MM.1S (cell line): ENCODE measurements around the gene SPACA7.

Experiments
- EZH2 ChIP-seq: fragments of 300-600 bp; sonication (generic); optimal IDR thresholded peaks from 2 replicates; pipeline ENCODE3; 2017; ENCODE audit warnings: low read depth, mild to moderate bottlenecking, antibody characterized with exemption, low read length, mixed read lengths
- TF ChIP-seq, protein P1 (sequence below): fragments of 300-600 bp; sonication (generic); IDR thresholded peaks from 2 replicates; pipeline ENCODE4 v1.5.1; 2016; ENCODE audit warnings: antibody characterized with exemption, low read length, mixed read lengths

DNA sequence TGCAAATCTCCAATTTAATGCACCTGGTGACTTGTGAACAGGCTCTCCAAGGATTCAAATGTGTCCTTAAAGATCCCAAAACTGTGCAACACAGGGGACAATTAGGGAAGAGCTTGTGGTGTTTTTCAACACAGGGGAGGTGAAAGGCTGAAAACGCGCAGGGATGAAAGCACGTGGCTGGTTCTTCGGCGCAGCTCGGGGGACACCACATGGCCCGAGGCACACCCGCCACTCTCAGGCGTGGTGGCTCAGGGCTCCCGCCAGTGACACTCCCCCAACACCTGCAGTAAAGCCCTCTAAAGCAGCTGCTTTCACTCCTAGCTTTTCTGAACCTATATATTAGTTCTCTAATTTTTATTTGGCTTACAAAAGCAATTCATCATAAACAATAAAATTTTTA lies 91.9 kb downstream of the SPACA7 start:
- no peak for TF ChIP-seq EZH2
- TF ChIP-seq, protein P1, sequence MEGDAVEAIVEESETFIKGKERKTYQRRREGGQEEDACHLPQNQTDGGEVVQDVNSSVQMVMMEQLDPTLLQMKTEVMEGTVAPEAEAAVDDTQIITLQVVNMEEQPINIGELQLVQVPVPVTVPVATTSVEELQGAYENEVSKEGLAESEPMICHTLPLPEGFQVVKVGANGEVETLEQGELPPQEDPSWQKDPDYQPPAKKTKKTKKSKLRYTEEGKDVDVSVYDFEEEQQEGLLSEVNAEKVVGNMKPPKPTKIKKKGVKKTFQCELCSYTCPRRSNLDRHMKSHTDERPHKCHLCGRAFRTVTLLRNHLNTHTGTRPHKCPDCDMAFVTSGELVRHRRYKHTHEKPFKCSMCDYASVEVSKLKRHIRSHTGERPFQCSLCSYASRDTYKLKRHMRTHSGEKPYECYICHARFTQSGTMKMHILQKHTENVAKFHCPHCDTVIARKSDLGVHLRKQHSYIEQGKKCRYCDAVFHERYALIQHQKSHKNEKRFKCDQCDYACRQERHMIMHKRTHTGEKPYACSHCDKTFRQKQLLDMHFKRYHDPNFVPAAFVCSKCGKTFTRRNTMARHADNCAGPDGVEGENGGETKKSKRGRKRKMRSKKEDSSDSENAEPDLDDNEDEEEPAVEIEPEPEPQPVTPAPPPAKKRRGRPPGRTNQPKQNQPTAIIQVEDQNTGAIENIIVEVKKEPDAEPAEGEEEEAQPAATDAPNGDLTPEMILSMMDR: no peak
